Cardiac septum (tissue), 1 donor: ENCODE results near the gene ZNF827. TPM values are rescaled to one million over a fixed set of nuclear protein-coding genes. Genes with fewer than 3 reads are reported as not detected.

ENCODE experiments used
- DNase-seq: peaks from one replicate; pipeline ENCODE4 v3.0.0-alpha.2; 2020; ENCODE audit warnings: low spot score
- intact Hi-C: fragments of 100-400 bp; cut with DNase I; formaldehyde crosslinking; loops from one replicate; pipeline ENCODE4 v1.14.0; 2022
- total RNA-seq: library from RNA; stranded (reverse); fragmentation: NEBNext Ultra II Directional; extraction: Animal tissue kit (Norgen Biotek cat#: 25700); gene quantifications from one replicate; pipeline ENCODE4 v1.2.1, GENCODE V29; 2021
- donor health status: DM: no; HTN: no; CAD: no.

The ZNF827 gene
- total RNA-seq, 1 donor from 2014 or later: 28.3 TPM

GRCh38 chr4:145709336-145709735, 229.3 kb downstream of the ZNF827 start:
- no peak for DNase-seq
- intact Hi-C loops: no loop called here

Other genes starting within 250 kb of the ZNF827 start
- 11.3 TPM for gene LSM6, start 236.9 kb upstream of the ZNF827 start, total RNA-seq